Measurements from ENCODE around the gene FREY1. TPM values are rescaled to one million over a fixed set of nuclear protein-coding genes. Genes with fewer than 3 reads are reported as not detected.

The FREY1 gene
- polyA plus RNA-seq, 1 donor (not counting 4 experiments of a cell fraction or from before 2014, with no cell fraction given) = 0.25 TPM

GRCh38 chr11:45918331-45918941, 11.4 kb upstream of the FREY1 start:
- Histone ChIP-seq H3K9ac (ENCODE audit: control insufficient read depth, extremely low read depth, insufficient read depth, low read length) (peak overlapping the region; percentile 91), H3K9me3 (ENCODE audit: control insufficient read depth, low read depth, low read length) (no peaks in the 10 kb centered on the region), H4K20me1 (ENCODE audit: control insufficient read depth, extremely low read depth, insufficient read depth, low read length) (no peaks in the 10 kb centered on the region), H3K9me1 (ENCODE audit: control insufficient read depth, extremely low read depth, insufficient read depth, low read length) (peaks cover 5% of the 10 kb centered on the region), H3K79me2 (ENCODE audit: control insufficient read depth, insufficient read depth, low read length) (peaks cover 26% of the 10 kb centered on the region), H3K4me1 (ENCODE audit: control insufficient read depth, extremely low read depth, insufficient read depth, low read length) (peaks cover 8% of the 10 kb centered on the region), H3K27ac (ENCODE audit: control insufficient read depth, insufficient read depth, low read length) (peak overlapping the region; percentile 86), H3K27me3 (ENCODE audit: control insufficient read depth, extremely low read depth, insufficient read depth, low read length) (no peaks in the 10 kb centered on the region), H2AFZ (ENCODE audit: control insufficient read depth, low read length) (peak overlapping the region; percentile 79), H3K36me3 (ENCODE audit: control insufficient read depth in 2 of 2, extremely low read depth in 1 of 2, insufficient read depth in 2 of 2, low read length in 2 of 2) (peaks cover 13 to 21% of the 10 kb centered on the region in 2 experiments), H3K4me3 (ENCODE audit: control insufficient read depth in 2 of 3, extremely low read depth in 1 of 3, insufficient read depth in 2 of 3, low read depth in 1 of 3, low read length in 3 of 3) (peak overlapping the region; percentile 87 to 92 (median 91)), H3K4me2 (ENCODE audit: control insufficient read depth, extremely low read depth, insufficient read depth, low read depth, low read length) (peak overlapping the region; percentile 85)
- FAIRE-seq (peak; percentile 44), DNase-seq (ENCODE audit: low read depth, low spot score) (no peak)
- dilution Hi-C loops (cut with MboI; ENCODE audit: extremely low pct_ligation_motif_present, low sequenced_read_pairs) = no loop called here
- TF ChIP-seq CTCF (optimal IDR thresholded peaks at IDR 0.05 in 1 of 3, IDR thresholded peaks at IDR 0.05 in 1 of 3, conservative IDR thresholded peaks at IDR 0.05 in 1 of 3; ENCODE audit: extremely low read depth in 1 of 3, insufficient read depth in 2 of 3, low read length in 3 of 3) (no peak), EZH2 (IDR thresholded peaks at IDR 0.05; ENCODE audit: low read length) (no peak)

GRCh38 chr11:45917623-45918330, 10.7 kb upstream of the FREY1 start, which contains the start of gene PEX16:
PEX16 (minus strand) TSS chr11:45917877; CDS start chr11:45917811, 66 bp downstream.
- Histone ChIP-seq H3K9ac (ENCODE audit: control insufficient read depth, extremely low read depth, insufficient read depth, low read length) (peak within 1 kb of the TSS; percentile 91), H3K4me2 (ENCODE audit: control insufficient read depth, extremely low read depth, insufficient read depth, low read depth, low read length) (peak within 1 kb of the TSS; percentile 85)

More at GRCh38 chr11:45917623-45918330, 10.7 kb upstream of the FREY1 start, which contains the start of gene PEX16:
- peaks cover 5% of the 10 kb centered on the region for H3K9me1 ChIP-seq (ENCODE audit: control insufficient read depth, extremely low read depth, insufficient read depth, low read length)
- peak within 1 kb of the TSS; percentile 79 for H2AFZ ChIP-seq (ENCODE audit: control insufficient read depth, low read length)
- H3K27ac ChIP-seq (ENCODE audit: control insufficient read depth, insufficient read depth, low read length) = peak within 1 kb of the TSS; percentile 86
- FAIRE-seq (peak; percentile 39), DNase-seq (ENCODE audit: low read depth, low spot score) (peak; percentile 98)
- no peaks in the 10 kb centered on the region for H3K27me3 ChIP-seq (ENCODE audit: control insufficient read depth, extremely low read depth, insufficient read depth, low read length)
- H3K4me3 ChIP-seq (ENCODE audit: control insufficient read depth in 2 of 3, extremely low read depth in 1 of 3, insufficient read depth in 2 of 3, low read depth in 1 of 3, low read length in 3 of 3) = peak within 1 kb of the TSS; percentile 87 to 92 (median 91)
- no peaks in the 10 kb centered on the region for H3K9me3 ChIP-seq (ENCODE audit: control insufficient read depth, low read depth, low read length)
- TF ChIP-seq CTCF (optimal IDR thresholded peaks at IDR 0.05 in 1 of 3, IDR thresholded peaks at IDR 0.05 in 1 of 3, conservative IDR thresholded peaks at IDR 0.05 in 1 of 3; ENCODE audit: extremely low read depth in 1 of 3, insufficient read depth in 2 of 3, low read length in 3 of 3) = no peak
- no peak for TF ChIP-seq EZH2 (IDR thresholded peaks at IDR 0.05; ENCODE audit: low read length)
- dilution Hi-C loops (cut with MboI; ENCODE audit: extremely low pct_ligation_motif_present, low sequenced_read_pairs) = no loop called here
- H3K4me1 ChIP-seq (ENCODE audit: control insufficient read depth, extremely low read depth, insufficient read depth, low read length) = peaks cover 8% of the 10 kb centered on the region
- H3K79me2 ChIP-seq (ENCODE audit: control insufficient read depth, insufficient read depth, low read length) = peaks cover 23% of the 10 kb centered on the region
- H3K36me3 ChIP-seq (ENCODE audit: control insufficient read depth in 2 of 2, extremely low read depth in 1 of 2, insufficient read depth in 2 of 2, low read length in 2 of 2) = peaks cover 14 to 23% of the 10 kb centered on the region in 2 experiments
- H4K20me1 ChIP-seq (ENCODE audit: control insufficient read depth, extremely low read depth, insufficient read depth, low read length) = no peaks in the 10 kb centered on the region
